Measurements from ENCODE around the gene DCAF8L2. TPM values are rescaled to one million over a fixed set of nuclear protein-coding genes. Genes with fewer than 3 reads are reported as not detected.

The DCAF8L2 gene
- total RNA-seq, 1 donor from 2014 or later = not detected

Other genes with a start within 250 kb of the DCAF8L2 start
- not detected for gene PPP4R3C, start 127.0 kb upstream of the DCAF8L2 start, total RNA-seq
- gene MAGEB10, start 217.6 kb downstream of the DCAF8L2 start, total RNA-seq = not detected